DMS53 treated with DMSO at 0.1 percent for 48 hours (cell line): ENCODE results near the gene ZNF419.
A peak's percentile ranks its signal among the peaks of the same experiment; 100 is the strongest.
"Not testable (repeated sequence)": the region's sequence is repeated elsewhere in the genome, so short reads cannot be mapped to it uniquely, and the experiment has no call there.

Experiments used
- DNase-seq: peaks from one replicate; lab custom pipeline; 2025; ENCODE audit not compliant: unreplicated experiment; lab: John Stamatoyannopoulos, UW

The ZNF419 gene

GRCh38 chr19:57487477-57488298, at the start of gene ZNF419:
ZNF419 (plus strand) TSS chr19:57487750; CDS start chr19:57487951, 201 bp downstream.
- peak; percentile 85 for DNase-seq

- no peak for DNase-seq
These were observed 49.6 kb upstream of the ZNF419 start for GRCh38 chr19:57437931-57438330.

- no peak for DNase-seq
These were observed 48.6 kb upstream of the ZNF419 start for GRCh38 chr19:57438925-57439324.

GRCh38 chr19:57441979-57442752, 45.4 kb upstream of the ZNF419 start:
- DNase-seq = no peak

GRCh38 chr19:57443121-57443696, 44.3 kb upstream of the ZNF419 start:
- DNase-seq = no peak

GRCh38 chr19:57452307-57452706, 35.2 kb upstream of the ZNF419 start:
- no peak for DNase-seq

- peak; percentile 31 for DNase-seq
These were observed 21.7 kb upstream of the ZNF419 start for GRCh38 chr19:57465680-57466381.

- DNase-seq = no peak
These were observed 21.1 kb upstream of the ZNF419 start for GRCh38 chr19:57466489-57466888.

- no peak for DNase-seq
These were observed 13.9 kb upstream of the ZNF419 start for GRCh38 chr19:57473646-57474045.

- peak; percentile 95 for DNase-seq
These were observed 10.2 kb upstream of the ZNF419 start, which contains the start of gene ZNF772 for GRCh38 chr19:57477191-57478008. ZNF772 (minus strand) TSS chr19:57477566; CDS start chr19:57477309, 257 bp downstream.

GRCh38 chr19:57488299-57488644, 722 bp downstream of the ZNF419 start:
- DNase-seq = not testable (repeated sequence)

- DNase-seq = not testable (repeated sequence)
These were observed 11.8 kb downstream of the ZNF419 start for GRCh38 chr19:57499332-57499679.

- not testable (repeated sequence) for DNase-seq
These were observed 12.3 kb downstream of the ZNF419 start, which contains the start of gene ZNF773 for GRCh38 chr19:57499680-57500395. ZNF773 (plus strand) TSS chr19:57499938; CDS start chr19:57500081, 143 bp downstream.

- DNase-seq = not testable (repeated sequence)
These were observed 12.8 kb downstream of the ZNF419 start for GRCh38 chr19:57500400-57500799.

- no peak for DNase-seq
These were observed 18.6 kb downstream of the ZNF419 start for GRCh38 chr19:57506163-57506562.

- DNase-seq = no peak
These were observed 23.9 kb downstream of the ZNF419 start for GRCh38 chr19:57511484-57511883.

GRCh38 chr19:57512845-57513244, 25.3 kb downstream of the ZNF419 start:
- no peak for DNase-seq

GRCh38 chr19:57515255-57515654, 27.7 kb downstream of the ZNF419 start:
- DNase-seq = no peak

GRCh38 chr19:57518021-57518420, 30.5 kb downstream of the ZNF419 start:
- not testable (repeated sequence) for DNase-seq
